Vagina (tissue), 2 donors: ENCODE data around the gene ELF3.

ENCODE experiments used
- CTCF ChIP-seq, 3 experiments: fragments of 450-650 bp in 2 of 3; fragments of 200-600 bp in 1 of 3; sonication (generic) in 1 of 3; IDR thresholded peaks; one replicate each; pipeline ENCODE4 v1.5.1; 2017 to 2019; ENCODE audit warnings: antibody characterized with exemption in 3 of 3, mild to moderate bottlenecking in 2 of 3, moderate library complexity in 2 of 3
- POLR2A ChIP-seq, 2 donors: fragments of 450-650 bp; IDR thresholded peaks; one replicate each; pipeline ENCODE4 v1.6.1; 2017; ENCODE audit warnings: antibody characterized with exemption in 2 of 2, mild to moderate bottlenecking in 2 of 2, moderate library complexity in 2 of 2
- POLR2AphosphoS5 ChIP-seq, 2 donors: sonication (generic); formaldehyde crosslinking; IDR thresholded peaks; one replicate each; pipeline ENCODE4 v1.9.0; 2017; ENCODE audit warnings: antibody characterized with exemption in 2 of 2, mild to moderate bottlenecking in 2 of 2, low read depth in 1 of 2; ENCODE audit not compliant: insufficient read depth in 1 of 2

GRCh38 chr1:202036595-202037387, 26.4 kb downstream of the ELF3 start:
- no peak for TF ChIP-seq CTCF (IDR thresholded peaks at IDR 0.05)
- TF ChIP-seq POLR2A (IDR thresholded peaks at IDR 0.05) = no peak
- TF ChIP-seq POLR2AphosphoS5 (IDR thresholded peaks at IDR 0.05; ENCODE audit: insufficient read depth in 1 of 2, low read depth in 1 of 2) = no peak
